Spleen (tissue), 7 donors: ENCODE measurements around the gene GLIS1.

Experiments used
- CTCF ChIP-seq, 11 experiments: fragments of 200-600 bp in 7 of 11; fragments of 450-650 bp in 4 of 11; sonication (generic) in 4 of 11; IDR thresholded peaks in 8 of 11; conservative IDR thresholded peaks in 3 of 11; 1 replicate in 7 of 11; 2 replicates in 4 of 11; pipeline versions ENCODE4 v1.4.0 to v1.8.0; 2016 to 2021; ENCODE audit warnings: antibody characterized with exemption in 11 of 11, inconsistent platforms in 4 of 11, mild to moderate bottlenecking in 1 of 11
- POLR2A ChIP-seq, 3 donors: fragments of 450-650 bp; IDR thresholded peaks; one replicate each; pipeline ENCODE4 v1.5.1; 2017; ENCODE audit warnings: antibody characterized with exemption in 3 of 3, mild to moderate bottlenecking in 1 of 3
- POLR2AphosphoS5 ChIP-seq, 3 donors: sonication (generic); formaldehyde crosslinking; IDR thresholded peaks; one replicate each; pipeline ENCODE4 v1.5.1; 2017; ENCODE audit warnings: antibody characterized with exemption in 3 of 3
- donor health status: DM: no; HTN: no; CAD: no; lungs with moderate emphysema.
- donor health status: DM: no; HTN: no; CAD: no.
- donor health status: DM: no; HTN: no; CAD: no.

DNA sequence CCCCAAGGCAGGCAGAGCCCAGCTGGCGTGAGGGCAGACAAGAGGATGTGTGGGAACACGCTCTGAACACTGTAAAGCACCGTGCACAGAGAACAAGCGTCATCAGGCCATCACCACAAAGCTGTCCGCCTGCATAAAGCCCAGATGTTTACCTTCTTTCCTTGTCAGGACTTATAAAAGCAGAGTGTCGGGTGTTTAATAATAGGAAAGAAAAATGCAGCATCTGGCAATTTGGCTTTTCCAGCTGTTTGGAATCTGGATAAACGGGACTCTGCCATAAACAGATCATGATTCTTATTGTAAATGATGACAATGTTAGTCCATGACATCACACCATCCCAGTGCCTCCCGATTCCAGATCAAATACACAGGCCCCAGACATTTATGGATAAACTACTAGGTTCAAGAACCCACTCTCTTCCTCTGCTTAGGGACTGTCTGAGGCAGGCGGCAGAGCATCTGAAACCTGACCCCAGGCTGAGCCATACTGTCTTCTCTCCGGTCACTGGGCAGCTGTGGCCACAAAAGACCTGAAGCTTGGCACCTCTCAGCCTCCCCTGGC, 4.2 kb downstream of the GLIS1 start:
- TF ChIP-seq CTCF (IDR thresholded peaks at IDR 0.05 in 8 of 11, conservative IDR thresholded peaks at IDR 0.05 in 3 of 11): no peak
- no peak for TF ChIP-seq POLR2AphosphoS5 (IDR thresholded peaks at IDR 0.05)
- TF ChIP-seq POLR2A (IDR thresholded peaks at IDR 0.05): no peak
